OCI-LY7 (cell line): ENCODE data around the gene RPS6KA3. TPM values are rescaled to one million over a fixed set of nuclear protein-coding genes. Genes with fewer than 3 reads are reported as not detected.

Experiments used
- BruUV-seq: library from RNA; stranded (reverse); fragments of 400-500 nt; replicated peaks from 2 replicates; lab custom pipeline; 2021; lab: Mats Ljungman, UMichigan
- CTCF ChIA-PET: fragments of 300-600 bp; sonication (Branson Sonifier 250); formaldehyde crosslinking; loops from one replicate; lab custom pipeline; 2022; ENCODE audit warnings: antibody characterized with exemption; ENCODE audit not compliant: unreplicated experiment; lab: Charles Lee
- POLR2A ChIA-PET: fragments of 300-600 bp; sonication (Branson Sonifier 250); formaldehyde crosslinking; loops from one replicate; lab custom pipeline; 2022; ENCODE audit warnings: antibody characterized with exemption; lab: Charles Lee
- DNase-seq: peaks from one replicate; pipeline ENCODE4 v3.0.0-alpha.2; 2015; ENCODE audit warnings: low spot score
- H2AFZ ChIP-seq: fragments of 200-600 bp; sonication (generic), shearing (Covaris generic); 2 replicates; pipeline ENCODE4 v1.6.1; 2014; ENCODE audit warnings: mild to moderate bottlenecking, antibody characterized with exemption, low read length, moderate library complexity
- H3K27ac ChIP-seq: fragments of 200-600 bp; sonication (generic); 2 replicates; pipeline ENCODE4 v1.5.1; 2014; ENCODE audit warnings: mixed run types, low read depth, mild to moderate bottlenecking, moderate library complexity, low read length, inconsistent platforms; ENCODE audit not compliant: poor library complexity, severe bottlenecking
- H3K36me3 ChIP-seq: fragments of 200-600 bp; sonication (generic); 2 replicates; pipeline ENCODE4 v1.6.1; 2014; ENCODE audit warnings: mild to moderate bottlenecking, antibody characterized with exemption, low read length, moderate library complexity, mixed read lengths; ENCODE audit not compliant: insufficient read depth
- H3K4me1 ChIP-seq: fragments of 200-600 bp; sonication (generic); 2 replicates; pipeline ENCODE4 v1.5.1; 2014; ENCODE audit warnings: mild to moderate bottlenecking, low read length; ENCODE audit not compliant: insufficient read depth, poor library complexity, severe bottlenecking
- H3K4me2 ChIP-seq: fragments of 200-600 bp; sonication (generic); 2 replicates; pipeline ENCODE4 v1.6.1; 2014; ENCODE audit warnings: mild to moderate bottlenecking, low read length
- H3K4me3 ChIP-seq: fragments of 200-600 bp; sonication (generic); 2 replicates; pipeline ENCODE4 v1.5.1; 2014; ENCODE audit warnings: mild to moderate bottlenecking, low read depth, low read length; ENCODE audit not compliant: poor library complexity, severe bottlenecking
- H3K79me2 ChIP-seq: fragments of 200-600 bp; sonication (generic); 2 replicates; pipeline ENCODE4 v1.6.1; 2016; ENCODE audit warnings: low read depth, mild to moderate bottlenecking, low read length, moderate library complexity, mixed read lengths; ENCODE audit not compliant: insufficient read depth
- H3K9me2 ChIP-seq: fragments of 200-600 bp; sonication (generic); 2 replicates; pipeline ENCODE4 v1.6.1; 2016; ENCODE audit warnings: mild to moderate bottlenecking, low read length, mixed read lengths; ENCODE audit not compliant: insufficient read depth
- H3K9me3 ChIP-seq: fragments of 200-600 bp; sonication (generic); 2 replicates; pipeline ENCODE4 v1.6.1; 2014; ENCODE audit warnings: mild to moderate bottlenecking, mixed run types, low read length, mixed read lengths
- H4K20me1 ChIP-seq: fragments of 200-600 bp; sonication (generic); 2 replicates; pipeline ENCODE4 v1.6.1; 2014; ENCODE audit warnings: mild to moderate bottlenecking, antibody characterized with exemption, low read length, moderate library complexity, mixed read lengths; ENCODE audit not compliant: insufficient read depth
- CTCF ChIP-seq: fragments of 200-600 bp; sonication (generic); conservative IDR thresholded peaks from 2 replicates; pipeline ENCODE4 v1.5.1; 2014; ENCODE audit warnings: mild to moderate bottlenecking, antibody characterized with exemption, low read length, moderate library complexity, mixed read lengths
- EZH2phosphoT487 ChIP-seq: fragments of 200-600 bp; sonication (generic); IDR thresholded peaks from 2 replicates; pipeline ENCODE4 v1.6.1; 2018; ENCODE audit warnings: low read depth, borderline replicate concordance, mild to moderate bottlenecking, mixed run types, antibody characterized with exemption, low read length, moderate library complexity, mixed read lengths
- intact Hi-C: fragments of 100-400 bp; cut with micrococcal nuclease; formaldehyde crosslinking; loops from one replicate; pipeline ENCODE4 v1.10.0; 2022; ENCODE audit not compliant: unreplicated experiment
- total RNA-seq, 2 experiments: library from RNA; depleted of rRNA in 1 of 2; stranded (reverse); fragments of >200 nt in 1 of 2; shearing (Covaris generic) in 1 of 2; gene quantifications; 2 replicates each; pipeline ENCODE4 v1.2.3, GENCODE V29; 2014 to 2022

The RPS6KA3 gene
- total RNA-seq, 2 experiments from 2014 or later = 21.6 to 35.4 TPM

DNA sequence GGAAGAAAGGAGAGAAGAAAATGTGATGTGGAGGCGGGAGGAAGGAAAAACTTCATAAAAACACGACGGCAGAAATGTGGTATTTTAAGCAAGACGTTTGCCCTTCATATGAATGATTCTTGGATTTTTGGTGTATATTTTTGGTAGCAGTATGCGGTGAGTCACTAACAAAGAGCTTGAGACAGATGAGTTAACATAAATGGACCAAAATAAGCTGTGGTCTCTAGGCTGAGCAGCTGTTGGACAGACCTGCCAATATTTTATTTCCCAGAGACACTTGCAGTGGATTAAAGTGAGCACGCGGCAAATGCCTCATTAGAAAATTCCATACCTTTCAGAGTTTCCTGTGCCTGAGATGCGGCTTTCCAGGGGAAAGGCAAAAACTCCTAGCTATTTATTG lies 43.1 kb upstream of the RPS6KA3 start:
- peaks cover 35% of the 10 kb centered on the region for H3K4me1 ChIP-seq
- H2AFZ ChIP-seq = no peak overlapping the region
- intact Hi-C loops = no loop called here
- H3K9me2 ChIP-seq = no peaks in the 10 kb centered on the region
- no peak overlapping the region for H3K4me2 ChIP-seq
- no peaks in the 10 kb centered on the region for H3K79me2 ChIP-seq
- TF ChIP-seq EZH2phosphoT487 (no peak), CTCF (no peak)
- ChIA-PET POLR2A (interaction anchor here (0.5 to 0.7 kb wide), 2 partner anchors 44 to 1304 kb away, joined by 3 to 4 read pairs; no protein-coding TSS in a partner anchor), CTCF (no interaction called here)
- no peak for DNase-seq
- H3K27ac ChIP-seq = no peak overlapping the region
- no peaks in the 10 kb centered on the region for H3K36me3 ChIP-seq
- H4K20me1 ChIP-seq = no peaks in the 10 kb centered on the region
- H3K4me3 ChIP-seq = no peak overlapping the region
- BruUV-seq = no TSS peak
- H3K9me3 ChIP-seq = no peaks in the 10 kb centered on the region; the same call in 1 of the 2 replicates

- BruUV-seq = no TSS peak
- no peak for DNase-seq
- no peaks in the 10 kb centered on the region for H3K9me3 ChIP-seq
- no peak overlapping the region for H3K4me2 ChIP-seq
- ChIA-PET POLR2A (no interaction called here), CTCF (no interaction called here)
- no peak overlapping the region for H3K27ac ChIP-seq
- H3K9me2 ChIP-seq = no peaks in the 10 kb centered on the region
- intact Hi-C loops = no loop called here
- H3K79me2 ChIP-seq = no peaks in the 10 kb centered on the region
- H3K36me3 ChIP-seq = no peaks in the 10 kb centered on the region
- H3K4me3 ChIP-seq = no peak overlapping the region
- TF ChIP-seq EZH2phosphoT487 (no peak), CTCF (no peak)
- no peaks in the 10 kb centered on the region for H4K20me1 ChIP-seq
- H2AFZ ChIP-seq = no peak overlapping the region
- H3K4me1 ChIP-seq = peaks cover 8% of the 10 kb centered on the region
Observed at GRCh38 chrX:20306668-20307067, 40.0 kb upstream of the RPS6KA3 start.

GRCh38 chrX:20300822-20301221 lies 34.1 kb upstream of the RPS6KA3 start:
- no peaks in the 10 kb centered on the region for H3K36me3 ChIP-seq
- H3K4me1 ChIP-seq = no peaks in the 10 kb centered on the region
- H3K27ac ChIP-seq = no peak overlapping the region
- POLR2A ChIA-PET = no interaction called here
- no peak overlapping the region for H2AFZ ChIP-seq
- CTCF ChIA-PET = no interaction called here
- BruUV-seq = no TSS peak
- no peak for DNase-seq
- H3K4me2 ChIP-seq = no peak overlapping the region
- intact Hi-C loops = no loop called here
- no peaks in the 10 kb centered on the region for H3K9me2 ChIP-seq
- no peaks in the 10 kb centered on the region for H4K20me1 ChIP-seq
- no peak overlapping the region for H3K4me3 ChIP-seq
- no peaks in the 10 kb centered on the region for H3K9me3 ChIP-seq
- no peaks in the 10 kb centered on the region for H3K79me2 ChIP-seq
- TF ChIP-seq EZH2phosphoT487 = no peak
- no peak for TF ChIP-seq CTCF
